ENCODE measurements around the gene KPNA3.

- TF ChIP-seq CTCF (IDR thresholded peaks at IDR 0.05) = no peak
- no peak for TF ChIP-seq POLR2A (IDR thresholded peaks at IDR 0.05)
These were observed 52.8 kb downstream of the KPNA3 start for GRCh38 chr13:49739498-49740187.

Data from ovary (tissue), 3 donors.